ENCODE results near the gene MAP2K3.

GRCh38 chr17:21358682-21359482, 74.4 kb downstream of the MAP2K3 start:
- no peak for TF ChIP-seq CTCF (IDR thresholded peaks at IDR 0.05)
- no peak for TF ChIP-seq POLR2A (IDR thresholded peaks at IDR 0.05)
